RPMI7951 (cell line): Measurements from ENCODE around the gene TCL1B. TPM values are rescaled to one million over a fixed set of nuclear protein-coding genes. Genes with fewer than 3 reads are reported as not detected.

Experiments used
- DNase-seq: peaks from one replicate; pipeline ENCODE4 v3.0.0-alpha.2; 2012; ENCODE audit warnings: low read depth
- total RNA-seq: library from RNA; depleted of rRNA; stranded (reverse); fragments of >200 nt; shearing (Covaris generic); gene quantifications from 2 replicates; pipeline ENCODE4 v1.2.3, GENCODE V29; 2014; rRNA removed

TCL1B gene, protein sequence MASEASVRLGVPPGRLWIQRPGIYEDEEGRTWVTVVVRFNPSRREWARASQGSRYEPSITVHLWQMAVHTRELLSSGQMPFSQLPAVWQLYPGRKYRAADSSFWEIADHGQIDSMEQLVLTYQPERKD
- not detected in 2 replicates for total RNA-seq

DNA sequence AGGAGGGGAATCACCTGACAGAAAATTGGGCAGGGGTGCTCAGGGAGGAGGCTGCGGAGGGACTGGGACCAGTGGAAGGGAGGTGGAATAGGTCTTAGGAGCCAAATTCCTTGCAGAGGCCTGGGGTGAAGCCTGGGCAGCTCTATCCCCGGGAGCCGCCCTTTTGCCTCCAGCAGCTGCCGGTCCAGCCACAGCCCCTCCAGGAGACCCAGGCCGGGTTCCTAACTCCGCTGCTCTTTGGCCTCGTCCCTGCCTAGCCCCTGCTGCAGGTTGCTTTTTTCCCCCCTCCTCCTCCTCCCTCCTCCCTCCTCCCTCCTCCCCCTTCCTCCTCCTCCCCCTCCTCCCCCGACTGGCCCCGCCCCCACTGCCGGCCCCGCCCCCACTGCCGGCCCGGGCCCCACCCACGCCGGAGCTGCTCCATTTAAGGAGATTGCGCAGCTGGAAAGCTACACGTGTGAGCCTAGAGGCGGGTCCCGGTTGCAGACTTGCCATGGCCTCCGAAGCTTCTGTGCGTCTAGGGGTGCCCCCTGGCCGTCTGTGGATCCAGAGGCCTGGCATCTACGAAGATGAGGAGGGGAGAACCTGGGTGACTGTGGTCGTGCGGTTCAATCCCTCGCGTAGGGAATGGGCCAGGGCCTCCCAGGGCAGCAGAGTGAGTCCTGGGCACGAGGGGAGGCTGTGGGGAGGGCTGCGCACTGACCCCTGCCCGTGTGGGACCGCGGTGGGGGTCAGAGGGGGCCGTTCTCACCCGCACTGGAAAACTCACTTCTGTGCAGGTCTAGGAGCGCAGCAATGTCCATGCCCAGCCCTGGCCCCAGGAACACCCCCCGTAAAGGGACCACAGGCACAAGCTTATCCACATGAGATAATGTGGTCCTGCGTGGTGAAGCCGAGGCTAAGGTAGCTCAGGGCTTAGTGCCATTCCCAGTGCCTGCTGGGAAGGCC lies at the start of gene TCL1B:
TCL1B (plus strand) TSS at position 449 of the 945 bp plus-strand sequence; CDS start at position 491, 42 bp downstream.
- DNase-seq: no peak

DNA sequence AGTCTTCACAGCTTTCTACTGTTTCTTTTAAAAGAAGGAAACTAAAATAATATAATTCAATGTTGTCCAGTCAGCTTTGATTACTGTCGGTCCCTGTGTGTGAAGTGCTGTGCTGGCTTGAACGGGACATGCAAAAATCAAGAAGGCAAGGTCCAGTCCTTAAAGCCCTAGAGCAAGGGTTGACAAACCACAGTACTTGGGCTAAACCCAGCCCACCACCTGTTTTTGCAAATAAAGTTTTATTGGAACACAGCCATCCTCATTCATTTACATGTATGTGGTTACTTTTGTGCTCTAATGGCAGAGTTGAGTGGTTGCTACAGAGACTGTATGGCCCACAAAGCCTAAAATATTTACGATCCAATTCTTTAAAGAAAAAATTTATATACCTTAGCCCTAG lies 41.2 kb upstream of the TCL1B start:
- DNase-seq: no peak

DNA sequence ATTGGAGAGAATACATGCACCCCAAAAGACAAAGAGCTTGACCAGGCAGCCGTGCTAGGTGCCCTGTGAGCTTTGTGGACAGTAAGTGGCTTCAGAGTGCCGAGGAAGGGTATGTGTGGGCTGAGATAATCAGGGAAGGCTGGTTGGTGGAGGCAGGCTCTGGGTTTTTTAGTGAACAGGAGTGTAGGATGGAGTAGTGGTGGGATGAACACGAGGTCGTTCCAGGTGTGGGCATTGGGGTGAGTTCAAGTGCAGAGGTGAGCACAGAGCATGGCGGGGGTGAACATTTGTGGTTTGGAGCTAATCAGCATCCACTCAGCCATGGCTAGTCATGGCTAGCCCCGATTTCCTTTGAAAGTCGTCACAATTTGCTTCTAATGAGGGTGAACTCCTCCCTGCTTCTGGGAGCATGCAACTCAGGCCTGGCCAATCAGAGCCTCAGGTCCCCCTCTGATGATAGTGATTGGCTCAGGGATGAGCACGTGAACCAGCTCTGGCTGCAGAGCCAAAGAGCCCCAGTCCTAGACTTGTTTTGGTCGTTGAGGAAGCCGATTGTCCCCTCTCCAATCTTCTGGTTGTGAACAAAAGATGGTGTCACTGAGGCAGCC lies 40.7 kb upstream of the TCL1B start:
- peak; percentile 49 for DNase-seq

DNA sequence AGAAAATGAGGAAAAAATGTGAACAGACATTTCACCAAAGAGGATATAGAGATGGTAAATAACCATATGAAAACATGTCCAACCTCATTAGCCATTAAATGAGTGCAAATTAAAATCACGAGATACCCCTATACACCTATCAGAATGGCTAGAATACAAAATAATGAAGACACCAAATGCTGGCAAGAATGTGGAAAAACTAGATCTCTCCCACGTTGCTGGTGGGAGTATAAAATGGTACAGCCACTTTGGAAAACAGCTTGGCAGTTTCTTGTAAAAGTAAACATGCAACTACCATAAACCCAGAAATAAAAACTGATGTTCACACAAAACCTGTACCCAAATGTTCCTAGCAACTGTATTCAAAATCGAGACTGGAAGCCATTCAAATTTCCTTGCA lies 38.3 kb upstream of the TCL1B start:
- DNase-seq: no peak

DNA sequence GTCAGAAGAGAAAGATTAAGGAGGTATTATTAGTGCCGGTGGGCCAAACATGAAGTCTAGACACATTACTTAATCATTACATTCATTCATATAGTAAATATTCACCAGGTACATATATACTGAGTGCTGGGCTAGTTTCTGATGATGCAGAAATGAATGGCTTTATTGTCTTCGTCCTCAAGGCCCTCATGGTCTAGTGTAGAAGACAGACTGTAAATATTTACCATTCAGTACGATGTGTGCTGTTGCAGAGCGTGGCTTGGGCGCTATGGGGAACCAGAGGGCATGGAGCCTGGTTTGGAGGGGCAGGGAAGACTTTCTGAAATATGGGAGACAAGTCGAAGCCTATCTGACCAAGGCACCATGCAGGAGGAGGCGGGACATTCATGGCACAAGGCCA lies 37.0 kb upstream of the TCL1B start:
- DNase-seq: no peak

DNA sequence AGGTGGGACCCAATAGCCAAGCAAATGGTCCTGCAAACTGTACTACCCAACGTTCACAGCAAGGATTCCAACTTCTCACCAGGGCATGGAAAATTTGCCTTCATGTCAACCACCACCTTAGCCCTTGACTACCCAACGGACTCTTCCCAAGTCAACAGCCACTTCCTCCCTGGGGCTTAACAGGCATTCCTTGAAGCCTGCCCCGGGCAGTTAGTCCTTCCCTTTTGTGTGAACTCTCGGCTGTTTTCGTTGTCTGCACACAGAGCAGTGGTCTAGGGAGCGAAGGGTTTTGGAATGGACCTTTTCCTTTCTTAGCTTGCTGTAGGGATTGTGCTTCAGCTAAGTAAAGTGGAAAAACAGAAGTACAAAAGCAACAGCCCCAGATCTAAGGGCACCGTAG lies 35.2 kb upstream of the TCL1B start:
- no peak for DNase-seq

DNA sequence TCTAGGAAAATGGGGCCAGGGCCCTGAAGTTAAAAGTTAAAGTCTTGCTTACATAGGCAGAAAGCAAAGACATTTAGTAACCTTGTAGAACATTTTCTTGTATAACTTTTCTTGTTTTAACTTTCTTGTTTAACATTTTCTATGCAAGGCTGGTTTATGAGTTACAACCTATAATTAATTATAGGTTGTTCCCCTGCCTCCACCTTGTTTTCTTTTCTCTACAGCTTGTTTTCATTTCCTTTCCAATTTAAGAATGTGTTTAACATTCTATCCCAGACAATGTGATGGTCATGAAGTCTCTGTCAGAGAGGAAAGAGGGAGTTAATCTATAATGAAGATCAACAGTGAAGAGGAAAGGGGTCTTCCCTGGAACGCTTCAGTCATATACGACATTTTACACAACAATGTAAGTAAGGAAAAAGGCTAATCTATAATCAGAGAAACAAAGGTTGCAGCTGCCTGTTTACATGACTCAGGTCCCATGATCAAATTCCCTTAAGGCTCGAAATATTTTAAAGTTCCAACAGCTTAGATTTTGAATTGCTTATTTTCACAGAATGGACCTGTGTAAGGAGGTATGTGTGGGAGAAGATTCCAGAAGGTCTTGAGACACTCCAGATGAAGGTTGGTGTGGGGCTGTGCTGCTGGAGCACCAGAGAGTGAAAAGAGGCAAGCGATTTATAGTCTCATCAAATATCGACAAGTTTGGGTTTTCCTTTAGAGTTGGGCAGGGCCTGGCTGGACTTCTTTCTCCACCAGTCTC lies 34.2 kb upstream of the TCL1B start:
- no peak for DNase-seq

DNA sequence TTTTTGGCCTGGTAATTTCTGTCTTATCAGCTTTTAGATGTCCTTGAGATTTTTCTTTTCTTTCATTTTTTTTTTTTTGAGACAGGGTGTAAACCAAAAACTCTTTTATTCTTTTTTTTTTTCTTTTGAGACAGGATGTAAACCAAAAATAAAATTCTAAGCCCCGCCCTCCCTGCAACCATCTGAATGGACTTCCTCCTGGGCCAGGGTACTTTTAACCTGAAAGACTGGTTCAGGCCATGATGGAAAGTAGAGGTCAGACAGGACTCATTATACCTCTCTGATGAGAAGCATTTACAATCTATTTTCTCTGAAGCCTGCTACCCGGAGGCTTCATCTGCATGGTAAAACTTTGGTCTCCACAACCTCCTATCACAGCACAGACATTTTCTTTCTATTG lies 33.5 kb upstream of the TCL1B start:
- DNase-seq: no peak

DNA sequence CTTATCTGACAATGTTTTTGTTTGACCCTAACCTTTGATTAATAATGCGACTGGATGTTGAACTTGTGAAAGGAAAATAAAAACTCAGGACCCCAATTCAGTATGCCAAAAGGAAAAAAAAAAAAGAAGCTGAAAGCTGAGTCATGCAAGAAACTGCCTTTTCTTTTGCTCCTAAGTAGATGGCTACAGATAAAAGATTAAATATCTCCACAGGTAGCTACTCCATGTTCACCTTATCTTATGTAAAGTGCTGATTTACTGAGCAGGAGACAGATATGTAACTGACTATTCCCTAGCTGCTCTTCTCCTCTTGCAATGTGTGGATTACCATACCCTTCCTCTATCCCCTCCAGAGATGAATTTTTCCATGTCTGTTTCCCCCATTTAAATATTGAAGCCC lies 30.8 kb upstream of the TCL1B start:
- DNase-seq: no peak

DNA sequence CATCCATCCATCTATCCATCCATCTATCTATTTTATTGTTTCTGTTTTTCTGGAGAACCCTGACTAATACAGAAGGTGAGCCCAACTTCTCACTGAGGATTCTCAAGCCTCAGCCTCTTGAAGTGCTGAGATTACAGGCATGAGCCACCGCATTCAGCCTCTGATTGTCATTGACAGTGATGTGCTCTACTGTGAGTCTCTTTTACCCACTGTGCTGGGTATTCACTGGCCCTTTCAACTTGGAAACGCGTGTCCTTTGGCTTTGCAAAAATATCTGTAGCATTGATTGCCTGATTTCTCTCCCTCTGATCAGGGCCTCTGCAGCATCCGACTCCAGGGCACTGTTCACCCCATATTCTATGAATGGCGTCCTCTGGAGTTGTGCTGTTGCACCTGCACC lies 29.6 kb upstream of the TCL1B start:
- DNase-seq: no peak

DNA sequence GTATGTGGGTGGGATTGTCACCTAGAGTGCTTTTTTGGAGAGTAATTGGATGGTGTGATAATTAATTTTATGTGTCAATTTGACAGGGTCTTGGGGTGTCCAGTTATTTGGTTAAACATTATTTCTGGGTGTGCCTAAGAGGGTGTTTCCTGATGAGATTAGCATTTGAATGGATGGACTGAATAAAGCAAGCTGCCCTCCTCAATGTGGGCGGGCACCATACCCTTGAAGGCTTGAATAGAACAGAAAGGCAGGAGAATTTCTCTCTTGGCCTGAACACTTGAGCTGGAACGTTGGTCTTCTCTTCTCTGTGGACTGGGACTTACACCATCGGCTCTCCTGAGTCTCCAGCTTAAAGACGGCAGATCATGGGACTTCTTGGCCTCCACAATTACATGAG lies 28.8 kb upstream of the TCL1B start:
- no peak for DNase-seq

DNA sequence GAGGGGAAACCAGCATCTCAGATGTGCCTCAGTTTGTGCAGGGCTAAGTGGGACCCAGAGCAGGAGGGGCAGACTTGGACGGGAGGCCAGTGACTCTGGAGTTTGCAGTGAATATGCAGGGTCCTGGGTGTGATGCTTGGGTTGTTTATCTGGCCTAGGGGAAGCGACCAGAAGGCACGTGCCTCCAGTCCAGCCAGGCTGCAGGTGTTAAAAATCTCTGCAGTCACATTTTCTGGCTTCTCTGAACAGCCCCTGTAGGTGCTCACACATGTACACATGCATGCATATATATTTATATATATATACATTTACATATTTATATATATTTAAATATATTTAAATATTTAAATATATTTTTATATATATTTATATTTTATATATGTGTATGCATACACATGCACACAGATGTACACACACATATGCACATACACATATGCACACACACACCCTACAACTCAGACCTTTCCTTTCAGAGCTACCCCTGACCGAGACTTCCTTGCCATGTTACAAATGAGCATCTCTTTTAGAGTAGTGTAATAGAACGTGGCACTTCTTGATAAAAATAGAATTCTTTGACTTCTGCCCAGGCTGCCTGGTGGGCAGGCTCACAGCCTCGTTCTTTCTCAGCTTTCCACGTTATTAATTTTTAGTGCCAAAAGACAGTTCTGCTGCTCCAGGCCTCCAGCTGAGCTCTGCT lies 26.8 kb upstream of the TCL1B start:
- DNase-seq: no peak

DNA sequence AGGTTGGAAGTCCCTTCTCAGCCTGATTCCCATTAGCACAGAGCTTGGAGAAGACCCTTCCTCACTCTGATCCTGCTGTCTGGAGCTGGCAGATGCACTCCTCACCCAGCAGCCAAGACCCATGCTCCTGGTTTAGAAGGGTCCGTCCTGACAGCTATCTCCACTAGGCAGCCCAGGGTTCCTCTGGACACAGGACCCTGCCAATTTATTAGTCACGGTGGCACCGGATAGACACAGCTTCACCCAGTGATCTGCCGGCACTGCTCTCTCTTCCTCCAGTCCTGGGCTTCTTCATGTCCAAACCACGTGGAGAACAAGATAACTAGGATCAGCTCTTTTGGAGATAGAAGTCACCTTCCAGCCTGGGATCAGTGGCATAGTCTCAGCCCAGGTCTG lies 26.2 kb upstream of the TCL1B start:
- DNase-seq: no peak

DNA sequence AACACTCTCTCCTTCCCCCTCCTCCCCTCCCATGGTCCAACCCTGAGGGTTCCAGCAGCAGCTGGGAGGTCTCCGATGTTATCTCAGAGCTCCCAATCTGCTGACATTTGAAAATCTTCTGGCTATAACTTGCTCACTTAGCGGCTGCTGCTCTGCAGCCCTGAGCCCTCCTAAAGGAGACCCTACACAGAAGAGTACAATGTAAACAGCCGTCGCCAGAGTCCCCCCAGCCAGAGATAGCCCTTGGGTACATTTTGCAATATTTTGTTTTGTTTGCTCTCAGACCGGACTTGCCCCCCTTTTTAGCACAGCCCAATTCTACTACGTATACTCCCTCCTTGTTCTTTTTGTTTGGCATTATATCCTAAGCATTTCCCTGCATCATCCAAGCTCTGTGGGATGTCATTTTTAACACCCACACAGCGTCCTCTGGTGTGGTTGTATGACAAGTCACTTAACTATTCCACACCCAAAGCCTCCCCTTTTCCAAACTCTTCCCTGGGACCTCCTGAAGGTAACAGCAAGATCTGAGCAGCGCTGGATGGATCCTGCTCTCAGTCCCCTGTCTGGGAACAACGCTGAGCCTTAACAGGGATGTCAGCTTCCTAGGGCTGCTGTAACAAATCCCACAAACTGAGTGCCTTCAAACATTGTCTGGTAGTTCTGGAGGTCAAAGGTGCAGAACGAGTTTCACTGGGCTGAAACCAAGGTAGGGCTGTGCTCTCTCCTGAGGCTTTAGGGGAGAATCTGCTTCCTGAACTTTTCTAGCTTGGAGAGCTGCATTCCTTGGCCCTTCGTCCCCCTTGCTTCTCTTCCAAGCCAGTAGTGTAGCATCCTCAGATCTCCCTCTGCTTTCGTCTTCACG lies 25.3 kb upstream of the TCL1B start:
- DNase-seq: no peak

DNA sequence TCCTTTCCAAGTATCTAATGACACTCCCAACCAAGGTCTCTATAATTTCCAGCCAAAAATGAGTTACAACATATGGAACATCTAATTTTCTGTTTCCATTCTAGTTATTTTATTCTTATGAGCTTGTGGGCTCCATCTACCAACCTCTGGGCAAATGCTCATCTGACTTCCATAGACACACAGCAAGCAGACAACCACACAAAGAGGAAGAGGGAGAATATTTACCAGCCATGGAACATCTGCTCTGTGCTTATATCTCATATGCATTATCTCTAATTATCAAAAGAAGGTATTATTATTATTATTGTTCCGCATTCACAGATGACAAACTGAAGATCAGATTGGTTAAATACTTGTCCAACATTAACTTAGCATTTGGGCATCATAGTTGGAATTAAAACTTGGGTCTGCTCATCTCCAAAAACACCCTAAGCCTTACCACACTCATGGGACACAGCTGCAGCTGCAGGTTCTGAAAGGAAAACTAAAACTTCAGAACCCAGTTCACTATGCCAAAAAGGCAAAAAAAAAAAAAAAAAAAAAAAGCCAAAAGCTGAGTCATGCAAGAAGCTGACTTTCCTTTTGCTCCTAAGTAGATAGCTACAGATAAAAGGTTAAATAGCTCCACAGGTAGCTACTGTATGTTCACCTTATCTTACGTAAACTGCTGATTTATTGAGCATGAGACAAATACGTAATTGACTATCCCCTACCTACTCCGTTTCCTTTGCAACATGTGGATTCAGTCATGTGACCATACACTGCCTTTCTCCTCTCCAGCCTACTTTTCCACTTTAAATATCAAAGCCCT lies 23.6 kb upstream of the TCL1B start:
- DNase-seq: peak; percentile 19

DNA sequence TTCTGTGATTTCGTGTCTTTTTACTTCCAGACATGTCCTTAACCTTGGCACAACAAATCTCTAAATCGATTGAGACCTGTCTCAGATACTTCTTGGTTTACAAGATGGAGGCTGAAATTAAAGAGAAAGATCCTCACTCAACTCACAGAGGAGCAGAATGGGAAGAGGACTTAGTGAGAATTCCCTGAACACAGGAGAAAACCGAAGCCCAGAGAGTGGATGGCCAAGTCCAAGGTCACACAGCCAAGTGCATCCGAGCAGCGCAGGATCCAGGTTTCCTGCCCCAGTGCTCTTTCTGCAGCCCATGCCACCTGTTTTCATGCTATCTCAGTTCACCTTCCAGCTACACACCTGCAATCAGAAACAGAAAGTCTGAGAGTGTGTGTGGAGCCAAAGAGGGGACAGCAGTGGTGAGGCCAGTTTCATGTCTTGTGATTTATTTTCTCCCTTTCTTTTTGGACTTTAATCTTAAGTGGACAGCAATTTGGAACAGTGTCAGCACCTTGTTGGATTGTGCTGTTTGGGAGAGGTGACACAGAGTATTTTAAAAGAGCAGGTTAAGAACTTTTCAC lies 22.9 kb upstream of the TCL1B start:
- DNase-seq: no peak

DNA sequence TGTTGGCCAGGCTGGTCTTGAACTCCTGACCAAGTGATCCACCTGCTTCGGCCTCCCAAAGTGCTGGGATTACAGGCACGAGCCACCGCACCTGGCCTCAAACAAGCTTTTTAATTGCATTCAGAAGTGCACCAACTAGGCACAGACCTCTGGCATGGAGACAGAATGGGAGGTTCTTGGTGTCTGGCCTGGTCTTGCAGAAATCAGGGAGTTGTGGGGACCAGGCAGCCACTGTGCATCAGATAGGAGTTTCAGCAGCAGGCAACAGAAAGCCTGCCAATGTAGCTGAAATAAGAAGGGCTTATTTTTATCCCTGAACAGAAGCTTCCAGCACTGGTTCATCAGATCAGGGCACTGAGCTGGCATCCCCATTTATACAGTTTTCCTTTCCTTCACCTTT lies 22.2 kb upstream of the TCL1B start:
- no peak for DNase-seq

DNA sequence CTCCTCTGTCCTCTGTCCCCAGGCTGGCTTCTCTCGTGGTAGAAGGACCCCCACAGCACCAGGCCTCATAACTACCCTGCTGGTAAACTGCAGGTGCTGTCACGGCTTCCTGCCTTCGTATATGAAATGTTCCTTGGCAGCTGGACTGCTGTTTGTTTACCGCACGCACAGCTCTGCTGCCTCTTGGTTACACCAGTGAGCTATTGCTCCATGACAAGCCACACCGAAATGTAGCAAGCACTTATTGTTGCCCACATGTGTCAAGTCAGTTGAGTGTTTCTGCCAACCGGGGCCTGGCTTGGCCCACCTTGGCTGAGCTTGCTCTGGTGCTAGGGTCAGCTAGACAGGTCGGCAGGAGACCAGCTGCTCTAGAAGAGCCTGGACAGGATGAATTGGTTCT lies 21.7 kb upstream of the TCL1B start:
- DNase-seq: no peak

DNA sequence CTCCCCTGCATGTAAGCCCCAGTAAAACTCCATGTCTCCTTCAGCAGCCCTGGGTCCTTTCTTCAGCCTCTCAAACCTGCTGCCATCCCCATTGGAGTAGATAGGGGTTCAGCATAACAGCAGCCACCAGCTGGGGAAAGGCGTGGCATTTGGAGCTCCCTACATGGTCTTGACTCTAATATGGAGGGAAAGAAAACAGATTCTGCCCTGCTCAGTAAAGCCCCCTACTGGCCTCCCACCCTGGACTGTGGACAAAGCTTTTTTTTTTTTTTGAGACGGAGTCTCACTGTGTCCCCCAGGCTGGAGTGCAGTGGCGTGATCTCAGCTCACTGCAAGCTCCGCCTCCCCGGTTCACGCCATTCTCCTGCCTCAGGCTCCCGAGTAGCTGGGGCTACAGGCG lies 20.7 kb upstream of the TCL1B start:
- DNase-seq: peak; percentile 4
